GM21526 (cell line): Measurements from ENCODE around the gene CALML5.
"Not testable (repeated sequence)": the region's sequence is repeated elsewhere in the genome, so short reads cannot be mapped to it uniquely, and the experiment has no call there.

Source experiments
- ATAC-seq: cut with Tn5 transposase; IDR thresholded peaks from one replicate; pipeline ENCODE4 v1.9.1; 2021; ENCODE audit warnings: moderate library complexity; ENCODE audit not compliant: unreplicated experiment, low FRiP score

CALML5 gene

DNA sequence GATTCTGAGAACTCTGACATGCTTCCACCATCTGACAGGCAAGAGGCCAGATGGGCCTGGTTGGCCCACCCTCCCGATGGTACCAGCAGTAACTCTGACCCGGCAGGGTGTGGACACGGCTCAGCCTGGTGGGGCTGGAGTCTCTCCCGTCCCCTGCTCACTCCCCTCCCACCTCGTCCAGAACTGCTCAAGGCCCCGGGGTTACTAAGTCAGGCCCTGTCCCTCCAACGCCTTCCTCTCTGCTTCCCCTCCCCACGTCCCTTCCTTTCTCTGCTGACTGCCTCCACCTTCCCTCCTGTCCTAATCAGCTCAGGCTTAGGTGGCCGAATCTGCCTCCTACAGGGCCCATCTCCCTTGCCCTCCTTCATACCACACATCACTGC is 12.5 kb downstream of the CALML5 start:
- no peak for ATAC-seq

DNA sequence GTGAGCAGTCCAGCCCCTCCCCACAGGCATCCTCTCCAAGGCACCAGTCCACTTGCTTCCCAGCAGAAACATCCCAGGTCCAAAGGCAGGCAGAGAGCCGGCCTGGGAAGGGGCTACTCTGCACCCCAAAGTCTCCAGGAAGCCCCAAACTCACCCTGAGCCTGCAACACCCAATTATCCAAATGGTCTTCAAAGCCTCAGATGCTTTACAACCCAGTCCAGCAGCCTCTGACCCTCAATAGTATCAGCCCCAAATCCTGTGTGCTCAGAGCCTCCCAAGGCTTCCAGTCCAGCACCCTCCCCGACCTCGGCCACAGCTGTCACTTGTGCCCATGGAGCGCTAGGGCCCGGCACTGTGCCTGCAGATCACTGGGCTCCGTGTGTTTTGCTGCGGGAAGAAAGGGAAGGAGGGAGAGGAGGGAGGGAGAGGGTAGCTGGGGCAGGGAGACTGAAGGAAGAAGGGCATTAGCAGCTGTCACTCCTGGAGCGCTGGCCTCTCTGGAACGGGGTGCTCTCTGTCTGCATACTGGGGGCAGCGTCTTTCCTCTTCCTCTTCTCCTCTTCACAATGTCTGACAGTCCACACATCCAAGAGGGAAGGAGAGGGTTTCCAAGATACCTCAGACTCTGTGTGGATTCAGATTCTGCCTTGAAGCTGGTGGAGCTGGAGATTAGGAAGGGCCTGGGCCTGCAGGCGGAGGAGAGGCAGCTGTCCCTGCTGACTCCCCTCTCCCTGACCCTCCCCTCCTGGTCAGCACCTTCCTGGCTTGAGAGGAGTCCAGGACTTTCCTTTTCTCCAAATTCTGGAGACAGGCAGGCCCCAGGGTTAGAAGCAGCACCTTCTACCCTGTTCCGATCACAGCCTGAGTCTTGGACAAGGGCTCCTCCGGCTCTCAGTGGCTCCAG is 13.2 kb downstream of the CALML5 start:
- no peak for ATAC-seq

DNA sequence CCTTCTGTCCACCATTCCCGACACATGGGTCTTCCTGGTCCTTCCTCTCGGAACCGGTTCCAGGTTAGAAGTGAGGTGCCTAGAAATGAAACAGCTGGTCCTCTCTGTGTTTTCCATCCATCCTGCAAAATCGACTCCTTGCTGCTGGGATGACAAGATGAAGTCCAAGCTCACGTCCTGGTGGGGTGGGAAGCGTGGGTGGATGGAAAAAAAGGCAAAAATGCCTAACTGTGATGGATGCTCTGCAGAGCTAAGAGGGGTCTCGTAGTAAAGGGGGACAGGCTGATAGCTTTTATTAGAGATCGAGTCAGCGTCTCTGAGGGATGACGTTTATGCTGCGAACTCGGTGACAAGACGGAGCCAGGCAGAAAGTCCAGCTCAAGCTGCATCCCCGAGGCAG is 14.1 kb downstream of the CALML5 start:
- no peak for ATAC-seq

DNA sequence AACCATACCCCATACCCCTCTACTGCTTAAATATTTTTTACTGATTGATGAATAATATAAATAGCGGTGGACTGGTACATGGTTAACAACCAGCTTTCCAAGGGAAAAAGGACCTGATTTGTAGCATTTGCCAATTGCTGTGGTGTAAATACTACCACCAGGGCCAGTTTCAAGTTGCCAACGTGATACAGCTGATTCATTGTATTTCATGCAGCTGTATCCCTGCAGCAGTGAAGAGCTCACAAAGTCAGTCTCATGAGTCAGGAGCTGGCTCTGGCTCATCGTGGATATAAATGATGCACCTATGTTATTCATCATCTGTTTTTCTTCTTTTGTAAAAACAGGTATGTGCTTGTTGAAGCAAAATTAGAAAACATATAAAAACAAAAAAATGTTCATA is 15.2 kb downstream of the CALML5 start:
- ATAC-seq = no peak

- ATAC-seq = no peak
Observed at GRCh38 chr10:5482016-5482415, 17.4 kb downstream of the CALML5 start.

DNA sequence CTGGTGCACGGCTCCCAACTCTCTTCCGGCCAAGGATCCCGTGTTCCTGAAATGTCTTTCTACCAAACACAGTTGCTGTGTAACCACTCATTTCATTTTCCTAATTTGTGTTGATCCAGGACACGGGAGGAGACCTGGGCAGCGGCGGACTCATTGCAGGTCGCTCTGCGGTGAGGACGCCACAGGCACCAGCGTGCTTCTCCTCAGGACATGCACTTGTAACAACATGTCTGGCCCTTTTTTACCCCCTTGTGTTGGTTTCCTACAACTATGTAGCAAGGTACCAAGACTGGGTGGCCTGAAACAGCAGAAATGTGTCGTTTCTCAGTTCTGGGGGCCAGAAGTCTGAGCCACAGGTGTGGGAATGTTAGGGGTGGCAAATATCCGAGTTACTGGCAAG is 18.2 kb downstream of the CALML5 start:
- ATAC-seq = no peak

- no peak for ATAC-seq
Observed at GRCh38 chr10:5480162-5480941, 19.0 kb downstream of the CALML5 start.

DNA sequence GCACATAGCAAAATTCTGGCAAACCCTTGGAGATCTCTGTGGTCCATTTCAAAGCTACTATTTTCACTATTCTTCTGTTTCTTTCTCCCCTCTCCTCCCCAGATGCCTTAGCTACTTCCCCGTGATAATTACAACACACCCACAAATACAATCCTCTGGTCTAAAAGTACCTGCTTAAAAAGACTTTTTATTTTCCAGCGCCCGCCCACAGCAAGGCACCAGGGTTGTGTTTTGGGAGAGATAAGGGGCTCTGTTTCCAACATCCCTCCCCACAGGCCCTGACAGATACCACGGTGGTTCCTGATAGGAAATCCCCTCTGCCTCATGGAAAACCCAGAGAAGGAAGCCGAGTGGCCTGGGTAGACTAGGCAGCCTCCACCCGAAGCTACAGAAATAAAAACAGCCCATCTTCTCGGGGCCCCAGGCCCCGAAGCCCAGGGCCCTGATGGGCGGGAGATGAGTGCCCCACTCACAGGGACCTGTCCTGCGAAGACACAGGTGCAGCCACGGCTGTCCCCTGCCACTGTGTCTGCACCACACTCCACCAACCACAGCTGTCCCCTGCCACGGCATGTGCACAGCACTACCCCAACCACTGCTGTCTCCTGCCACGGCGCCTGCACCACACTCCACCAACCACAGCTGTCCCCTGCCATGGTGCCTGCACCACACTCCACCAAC is 19.7 kb downstream of the CALML5 start:
- no peak for ATAC-seq

GRCh38 chr10:5478694-5479305 is 20.6 kb downstream of the CALML5 start:
- no peak for ATAC-seq

GRCh38 chr10:5477948-5478693 is 21.2 kb downstream of the CALML5 start:
- no peak for ATAC-seq

DNA sequence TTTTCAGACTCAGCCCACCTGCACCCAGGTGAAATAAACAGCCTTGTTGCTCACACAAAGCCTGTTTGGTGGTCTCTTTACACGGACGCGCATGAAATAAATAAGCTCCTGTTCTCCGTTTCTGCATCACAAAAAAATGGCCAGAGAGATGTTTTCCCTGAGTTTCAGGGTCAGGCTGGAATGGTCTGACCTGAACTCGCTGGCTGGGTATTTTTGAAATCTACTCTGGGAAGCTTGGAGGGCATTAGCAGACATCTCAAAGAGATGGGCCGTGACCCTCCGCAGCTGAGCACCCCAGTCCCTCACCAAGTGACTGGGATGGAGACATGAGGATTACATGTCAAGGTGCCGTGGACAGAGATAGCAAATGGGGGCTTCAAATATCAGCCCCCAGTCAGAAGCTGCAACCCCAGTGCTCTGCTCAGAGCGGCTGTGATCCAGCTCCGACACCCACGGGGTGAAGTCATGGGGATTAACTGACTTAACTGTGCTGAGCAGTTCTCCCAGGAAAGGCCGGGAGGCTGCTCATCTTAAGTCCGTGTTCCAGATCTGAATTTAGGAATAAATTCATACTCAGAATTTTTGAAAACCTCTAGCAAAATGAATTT is 22.3 kb downstream of the CALML5 start:
- ATAC-seq = no peak

GRCh38 chr10:5475974-5476807 is 23.2 kb downstream of the CALML5 start:
- ATAC-seq = not testable (repeated sequence)

GRCh38 chr10:5475088-5475487 is 24.3 kb downstream of the CALML5 start:
- not testable (repeated sequence) for ATAC-seq

DNA sequence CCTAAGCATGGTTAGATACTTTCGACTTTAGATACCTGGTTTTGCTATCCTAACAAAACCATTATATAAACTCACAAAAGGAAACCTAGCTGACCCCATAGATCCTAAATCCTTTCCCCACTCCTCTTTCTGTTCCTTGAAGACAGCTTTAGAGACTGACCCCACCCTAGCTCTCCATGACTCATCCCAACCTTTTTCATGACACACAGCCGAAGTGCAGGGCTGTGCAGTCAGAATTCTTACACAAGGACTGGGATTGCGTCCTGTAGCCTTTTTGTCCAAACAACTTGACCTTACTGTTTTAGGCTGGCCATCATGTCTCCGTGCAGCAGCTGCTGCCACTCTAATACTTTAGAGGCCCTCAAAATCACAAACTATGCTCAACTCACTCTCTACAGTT is 24.7 kb downstream of the CALML5 start:
- not testable (repeated sequence) for ATAC-seq

DNA sequence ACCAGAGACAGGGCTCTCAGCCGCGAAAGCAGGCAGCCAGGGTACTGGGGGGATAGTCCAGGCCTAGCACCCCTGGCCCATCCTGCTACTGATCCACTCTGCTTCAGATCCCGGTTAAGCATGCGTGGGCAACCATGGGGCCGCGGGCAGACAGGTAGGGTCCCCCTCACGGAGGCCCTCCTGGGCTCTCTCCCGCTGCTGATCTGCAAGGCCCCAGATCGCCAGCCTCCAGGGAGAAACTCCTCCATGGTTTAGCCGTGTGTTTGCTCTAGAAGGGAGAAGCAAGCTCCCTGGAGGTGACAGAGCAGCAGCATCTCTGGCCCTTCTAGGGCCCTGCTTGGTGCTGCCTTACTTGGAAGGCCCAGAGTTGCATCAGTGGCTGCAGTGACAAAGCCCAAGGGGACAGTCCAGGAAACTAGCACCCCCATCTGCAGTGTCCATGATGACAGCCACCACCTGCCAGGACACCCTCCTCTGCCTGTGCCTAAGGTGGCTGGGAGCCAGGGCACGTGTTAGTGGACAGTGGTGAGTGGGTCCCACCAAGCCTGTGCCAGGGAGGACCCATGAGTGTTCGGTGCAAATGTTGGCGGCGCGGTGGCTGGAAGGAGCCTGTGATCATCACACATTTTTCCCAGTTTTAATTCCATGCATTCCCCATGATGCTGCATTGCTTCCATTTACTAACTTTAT is 29.2 kb downstream of the CALML5 start:
- ATAC-seq = no peak

DNA sequence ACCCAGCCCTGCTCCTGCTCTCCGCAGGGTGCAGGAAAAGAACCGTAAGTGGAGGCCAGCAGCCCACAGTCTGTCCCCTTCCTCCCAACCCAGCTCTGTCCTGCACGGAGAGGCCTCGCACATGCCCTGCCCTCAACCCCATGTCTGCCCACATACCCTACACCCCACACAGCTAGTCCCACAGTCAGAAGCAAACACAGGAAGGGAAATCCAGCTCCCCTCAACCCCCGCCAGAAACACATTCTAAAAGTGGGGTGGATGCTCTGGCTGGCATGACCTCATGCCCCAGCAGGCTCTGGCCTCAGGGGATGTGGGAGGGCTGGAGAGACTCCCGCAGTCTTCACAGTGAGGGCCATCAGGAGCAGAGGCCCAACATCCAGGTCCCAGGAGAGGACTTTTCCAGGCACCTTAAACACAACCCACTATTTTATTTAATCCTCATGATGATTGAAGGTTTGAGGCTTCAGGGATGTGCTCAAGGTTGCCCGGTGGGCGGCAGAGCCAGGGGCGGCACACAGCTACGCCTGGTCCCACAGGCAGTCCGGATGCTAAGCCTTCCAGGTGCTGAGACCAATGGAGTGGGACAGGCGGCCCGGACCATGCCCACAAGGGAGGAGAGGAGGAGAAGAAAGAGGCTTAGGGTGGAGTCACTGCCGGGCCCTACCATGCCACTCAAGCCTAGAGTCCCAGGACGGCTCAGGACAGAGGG is 29.9 kb downstream of the CALML5 start:
- no peak for ATAC-seq

- ATAC-seq = no peak
Observed at GRCh38 chr10:5468262-5469106, 30.9 kb downstream of the CALML5 start.
